Astrocyte of the hippocampus (primary cell): ENCODE results near the gene PLXNC1.

Source experiments
- DNase-seq: peaks from one replicate; pipeline ENCODE4 v3.0.0; 2011; ENCODE audit warnings: low read depth, low spot score

PLXNC1 gene

GRCh38 chr12:94180558-94181296, 32.4 kb downstream of the PLXNC1 start:
- DNase-seq, result no peak

DNA sequence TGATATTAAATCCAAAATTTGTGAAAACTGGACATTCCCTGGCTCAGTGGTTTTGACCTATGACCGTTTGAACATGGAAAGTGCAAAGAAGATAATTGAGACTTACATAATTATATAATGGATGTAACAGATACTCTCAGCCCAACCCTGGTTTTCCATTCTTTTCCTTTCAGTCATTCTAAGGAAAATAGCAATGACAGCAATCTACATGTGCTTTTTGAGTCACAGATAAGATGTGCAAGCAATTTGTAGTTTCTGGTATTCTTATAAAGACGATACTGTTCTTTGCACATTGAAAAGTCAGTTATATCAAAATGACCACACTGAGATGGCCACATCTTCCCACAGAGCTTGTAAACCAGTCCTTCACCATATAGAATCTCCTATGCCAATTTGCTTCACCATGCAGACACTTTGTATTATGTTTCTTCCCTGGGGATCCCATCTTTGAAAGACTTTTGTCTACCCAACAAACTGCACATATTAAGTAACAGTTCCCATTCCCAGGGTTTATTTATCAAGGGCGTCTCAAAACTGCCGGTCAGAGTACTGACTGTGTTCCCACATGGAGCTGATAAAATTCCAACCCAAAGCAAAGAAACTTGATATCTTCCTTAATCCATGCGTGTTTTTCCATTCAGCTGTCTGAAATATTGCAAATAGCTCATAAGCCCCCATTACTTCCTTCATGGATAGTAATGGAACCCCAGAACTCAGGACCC, 34.8 kb downstream of the PLXNC1 start:
- DNase-seq, result no peak

DNA sequence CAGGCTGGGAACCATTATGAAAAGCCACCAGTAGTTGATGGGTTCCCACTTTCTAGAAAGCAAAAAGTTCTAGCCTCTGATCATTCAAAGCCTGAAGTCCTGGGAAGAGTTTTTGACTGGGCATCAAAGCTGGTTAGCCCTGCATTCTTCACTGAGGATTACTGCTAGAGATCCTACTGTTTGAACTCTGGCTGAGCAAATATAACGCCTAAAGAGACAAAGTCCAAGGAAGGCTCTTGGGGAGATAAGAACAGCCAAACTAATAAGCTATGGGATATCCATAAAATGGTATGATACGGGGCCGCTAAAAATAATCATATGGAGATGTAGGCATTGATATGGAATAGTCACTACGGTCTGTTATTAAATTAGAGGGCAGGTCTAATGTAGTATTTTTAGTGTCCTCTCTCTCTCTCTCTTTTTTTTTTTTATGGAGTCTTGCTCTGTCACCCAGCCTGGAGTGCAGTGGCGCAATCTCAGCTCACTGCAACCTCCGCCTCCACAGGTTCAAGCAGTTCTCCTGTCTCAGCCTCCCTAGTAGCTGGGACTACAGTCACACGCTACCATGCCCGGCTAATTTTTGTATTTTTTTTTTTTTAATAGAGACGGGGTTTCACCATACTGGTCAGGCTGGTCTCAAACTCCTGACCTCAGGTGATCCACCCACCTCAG, 35.5 kb downstream of the PLXNC1 start:
- no peak for DNase-seq

- DNase-seq, result no peak
Observed at GRCh38 chr12:94184995-94185719, 36.8 kb downstream of the PLXNC1 start.

GRCh38 chr12:94185801-94186200, 37.4 kb downstream of the PLXNC1 start:
- DNase-seq, result no peak

- peak; percentile 89 for DNase-seq
Observed at GRCh38 chr12:94186278-94187241, 38.2 kb downstream of the PLXNC1 start.

DNA sequence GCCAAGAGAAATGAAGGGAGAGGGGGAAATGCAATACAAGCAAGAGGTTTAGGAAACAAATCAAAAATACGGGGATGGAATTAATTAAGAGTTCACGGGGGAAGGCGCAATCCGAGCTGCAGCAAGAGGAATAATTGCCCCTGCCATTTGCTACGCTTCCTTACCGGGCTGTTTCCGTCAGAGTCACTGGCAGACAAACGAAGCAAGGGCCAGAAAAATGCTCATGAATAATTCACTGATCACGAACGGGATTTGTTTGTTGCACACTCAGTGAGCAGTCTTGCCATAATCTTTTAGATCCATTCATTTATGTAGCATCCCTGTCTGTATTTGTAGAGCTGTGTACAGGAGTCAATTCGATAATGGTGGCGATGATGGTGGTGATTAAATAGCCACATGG, 39.0 kb downstream of the PLXNC1 start:
- peak; percentile 51 for DNase-seq

GRCh38 chr12:94190623-94191022, 42.2 kb downstream of the PLXNC1 start:
- DNase-seq, result no peak

GRCh38 chr12:94191023-94191422, 42.6 kb downstream of the PLXNC1 start:
- no peak for DNase-seq

DNA sequence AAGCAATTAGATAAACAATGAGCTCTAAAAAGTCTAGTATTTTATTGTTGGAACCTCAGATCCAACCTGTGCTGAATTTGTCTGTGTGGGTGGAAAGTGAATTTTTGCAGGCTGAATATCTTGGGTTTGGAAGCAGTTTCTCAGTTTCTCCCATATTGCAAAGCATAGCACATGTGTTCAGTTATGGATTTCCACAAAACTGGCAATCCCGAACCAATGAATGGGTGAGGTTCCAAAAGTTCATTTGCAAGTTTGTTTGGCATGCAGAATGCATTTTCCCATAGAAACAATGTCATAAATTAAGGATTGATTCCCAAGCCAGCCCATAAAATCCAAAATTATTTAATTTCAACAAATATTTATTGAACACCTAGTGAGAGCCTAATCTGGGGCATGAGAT, 43.4 kb downstream of the PLXNC1 start:
- no peak for DNase-seq

DNA sequence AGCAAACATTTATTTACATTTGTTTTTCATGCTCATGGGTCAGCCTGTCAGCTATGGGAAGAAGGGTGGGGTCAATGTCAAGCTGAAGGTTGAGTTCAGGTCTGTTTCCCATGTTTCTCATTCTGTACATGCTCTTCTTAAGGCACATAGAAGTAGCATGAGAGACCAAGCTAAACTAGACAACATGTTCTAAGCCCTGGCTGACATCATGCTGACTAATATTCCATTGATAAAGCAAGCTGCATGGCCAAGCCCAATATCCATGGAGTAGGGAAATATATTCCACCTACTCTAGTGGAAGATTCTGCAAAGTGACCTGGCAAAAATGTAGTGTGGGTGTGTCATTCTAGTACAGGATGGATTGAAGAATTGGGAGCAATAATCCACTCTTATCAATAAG, 44.1 kb downstream of the PLXNC1 start:
- no peak for DNase-seq

DNA sequence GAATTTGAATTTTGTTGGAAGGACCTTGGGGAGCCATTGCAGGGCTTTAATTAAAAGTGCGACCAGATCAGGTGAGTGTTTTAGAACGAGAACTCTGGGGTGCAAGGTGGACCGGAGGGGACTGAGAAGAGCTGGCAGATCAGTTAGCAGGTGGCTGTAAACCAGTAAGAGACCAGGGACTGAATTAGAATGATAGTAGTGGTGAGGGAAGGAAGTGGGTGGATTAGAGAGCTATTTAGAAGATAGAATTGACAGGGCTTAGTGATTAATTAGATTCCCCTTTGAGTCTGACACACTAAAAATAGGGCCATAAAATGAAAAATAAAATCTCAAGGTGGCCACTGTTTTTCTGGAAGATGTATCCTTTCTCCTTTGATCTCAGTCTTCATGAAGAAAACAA, 44.8 kb downstream of the PLXNC1 start:
- DNase-seq, result no peak

DNA sequence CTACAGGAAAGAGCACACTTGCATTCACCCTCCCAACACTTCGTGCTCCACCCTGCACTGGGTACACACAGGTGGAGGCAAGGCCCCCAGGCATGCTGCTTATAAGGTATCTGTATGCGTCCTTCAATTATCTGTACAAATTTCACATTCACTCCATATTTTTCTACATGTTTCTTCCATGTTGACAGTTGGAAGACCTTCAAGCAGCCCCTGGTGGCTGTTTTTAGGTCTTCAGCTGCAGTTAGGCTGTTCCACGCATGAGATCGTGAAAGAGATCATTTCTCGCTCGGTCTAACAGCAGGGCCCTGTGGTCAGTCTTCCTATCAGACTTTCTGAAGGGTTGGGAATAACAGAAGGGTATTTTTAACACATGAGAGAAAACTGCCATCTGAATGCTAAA, 47.1 kb downstream of the PLXNC1 start:
- DNase-seq, result no peak

GRCh38 chr12:94198469-94198868, 50.1 kb downstream of the PLXNC1 start:
- DNase-seq, result no peak

DNA sequence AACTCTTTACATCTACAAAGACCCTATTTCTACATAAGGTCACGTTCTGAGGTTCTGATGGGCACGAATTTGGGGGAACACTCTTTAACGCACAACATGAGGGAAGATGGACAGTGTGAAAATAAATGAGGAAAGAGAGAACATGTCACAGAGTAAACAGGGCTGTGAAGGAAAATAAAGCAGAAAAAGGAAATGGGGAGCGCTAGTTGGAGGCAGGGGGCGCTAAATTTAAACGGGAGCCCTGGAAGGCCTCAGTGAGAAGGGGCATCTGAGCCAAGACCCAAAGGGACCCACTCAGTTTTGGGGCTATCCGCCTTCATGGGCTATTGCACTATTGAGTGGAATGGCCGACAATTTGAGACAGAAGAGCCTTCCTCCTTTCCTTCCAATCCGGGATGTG, 50.5 kb downstream of the PLXNC1 start:
- DNase-seq, result no peak

- DNase-seq, result no peak
Observed at GRCh38 chr12:94200069-94200468, 51.7 kb downstream of the PLXNC1 start.

DNA sequence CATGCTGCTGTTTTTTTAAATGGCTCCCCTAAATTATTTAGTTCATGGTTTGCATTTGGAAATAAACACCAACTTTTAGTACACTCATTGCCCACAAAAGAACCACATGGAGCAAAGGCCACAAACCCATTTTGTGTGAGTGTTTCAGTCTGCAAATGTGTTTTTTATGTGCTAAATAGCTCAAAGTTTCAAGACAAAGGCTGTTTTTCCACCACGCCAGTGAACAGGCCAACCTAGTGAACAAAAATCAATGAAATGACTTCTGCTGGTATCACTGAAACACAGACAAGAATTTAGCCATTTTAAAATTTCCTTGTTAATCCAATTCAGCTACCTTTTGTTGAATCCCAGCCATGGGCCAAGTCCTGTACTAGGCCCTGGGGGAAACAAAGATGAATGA, 52.3 kb downstream of the PLXNC1 start:
- no peak for DNase-seq

DNA sequence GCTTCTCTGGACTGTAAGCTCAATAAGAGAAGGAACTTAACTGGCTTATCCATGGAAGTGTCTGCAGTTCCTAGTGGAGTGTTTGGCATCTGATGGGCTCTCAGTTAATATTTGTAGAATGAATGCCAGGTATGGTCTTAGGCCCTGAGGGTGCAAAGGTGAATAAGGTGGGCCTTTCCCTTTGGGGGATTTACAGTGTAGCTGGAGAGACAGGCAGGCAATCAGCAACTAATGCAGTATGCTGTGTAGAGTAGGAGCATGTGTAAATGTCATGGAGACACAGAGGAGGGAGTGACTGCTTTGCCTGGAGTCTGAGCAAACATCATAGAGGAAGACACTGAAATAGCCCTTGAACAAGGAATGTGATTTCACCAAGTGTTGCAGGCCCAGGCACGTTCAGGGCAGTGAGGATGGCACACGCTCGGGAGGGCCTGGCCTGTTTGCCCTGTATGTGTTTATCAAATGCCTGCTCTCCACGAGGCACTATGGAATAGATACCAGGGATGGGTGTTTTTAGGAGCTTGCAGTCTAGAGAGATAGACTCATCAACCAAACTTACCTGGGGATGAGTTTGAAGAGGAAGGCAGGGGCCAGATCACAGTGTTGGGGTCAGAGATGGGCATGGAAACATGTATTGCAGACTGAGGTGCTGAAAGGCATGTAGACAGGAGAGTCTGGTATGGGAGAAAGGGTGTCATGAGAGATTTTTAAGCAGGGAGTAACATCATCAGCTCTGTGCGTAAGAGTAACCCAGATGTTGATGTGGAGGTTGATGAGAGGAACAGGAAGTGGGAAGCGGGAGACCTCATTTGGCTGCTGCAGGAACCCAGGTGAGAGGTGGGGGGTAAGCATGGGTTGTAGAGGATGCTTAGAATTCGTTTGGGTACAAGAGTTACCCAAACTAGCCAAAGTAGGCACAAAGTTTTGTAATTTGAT, 54.1 kb downstream of the PLXNC1 start:
- DNase-seq, result no peak

- no peak for DNase-seq
Observed at GRCh38 chr12:94203181-94203546, 54.8 kb downstream of the PLXNC1 start.

GRCh38 chr12:94203796-94204195, 55.4 kb downstream of the PLXNC1 start:
- no peak for DNase-seq
